Iris pigment epithelial cell (primary cell): ENCODE results near the gene TEX19.

Source experiments
- DNase-seq: peaks from one replicate; pipeline ENCODE4 v3.0.0-alpha.2; 2011; ENCODE audit warnings: low read depth

The TEX19 gene

GRCh38 chr17:82321947-82322466 lies 37.0 kb upstream of the TEX19 start:
- DNase-seq = no peak

GRCh38 chr17:82322526-82323453 lies 36.3 kb upstream of the TEX19 start:
- no peak for DNase-seq

GRCh38 chr17:82323514-82324234 lies 35.4 kb upstream of the TEX19 start:
- no peak for DNase-seq

GRCh38 chr17:82324566-82325285 lies 34.3 kb upstream of the TEX19 start:
- no peak for DNase-seq

GRCh38 chr17:82325286-82326180 lies 33.5 kb upstream of the TEX19 start:
- no peak for DNase-seq

GRCh38 chr17:82327289-82327688 lies 31.8 kb upstream of the TEX19 start:
- DNase-seq = no peak

GRCh38 chr17:82327757-82328140 lies 31.3 kb upstream of the TEX19 start:
- DNase-seq = no peak

- no peak for DNase-seq
Measured at GRCh38 chr17:82328141-82328993, 30.7 kb upstream of the TEX19 start.

GRCh38 chr17:82328994-82329507 lies 30.0 kb upstream of the TEX19 start:
- DNase-seq = no peak

- DNase-seq = no peak
Measured at GRCh38 chr17:82329683-82330321, 29.2 kb upstream of the TEX19 start.

GRCh38 chr17:82330322-82331239 lies 28.5 kb upstream of the TEX19 start:
- no peak for DNase-seq

- no peak for DNase-seq
Measured at GRCh38 chr17:82331345-82331939, 27.6 kb upstream of the TEX19 start.

GRCh38 chr17:82332669-82333278 lies 26.3 kb upstream of the TEX19 start:
- DNase-seq = peak; percentile 45

GRCh38 chr17:82333279-82334171 lies 25.5 kb upstream of the TEX19 start, which contains the start of gene SECTM1:
Gene SECTM1, minus strand, starts transcription at chr17:82333766. Its CDS starts 6,526 bp downstream, at chr17:82327240.
- no peak for DNase-seq

- DNase-seq = no peak
Measured at GRCh38 chr17:82334204-82334621, 24.8 kb upstream of the TEX19 start.

- no peak for DNase-seq
Measured at GRCh38 chr17:82334622-82335394, 24.2 kb upstream of the TEX19 start.
